ENCODE data around the gene NAV2. TPM values are rescaled to one million over a fixed set of nuclear protein-coding genes. Genes with fewer than 3 reads are reported as not detected.

NAV2 gene
- total RNA-seq, 1 experiment from 2014 or later, result 46.3 TPM

DNA sequence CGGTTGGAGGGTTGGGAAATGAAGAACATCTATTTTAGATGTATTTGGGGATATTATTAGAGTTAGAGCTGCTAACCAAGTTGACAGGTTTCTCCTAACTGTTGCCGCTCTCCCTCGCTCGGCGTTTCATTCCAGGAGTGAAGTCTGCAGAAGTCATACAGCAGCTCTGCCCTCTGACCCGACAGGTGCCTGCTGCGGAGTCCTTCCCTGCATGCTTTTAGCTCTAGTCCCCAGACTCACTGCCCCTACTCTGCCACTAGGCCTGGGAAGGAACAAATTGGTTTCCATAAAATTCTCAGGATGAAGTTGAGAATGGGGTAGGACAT, 322.7 kb downstream of the NAV2 start:
- H3K4me3 Mint-ChIP-seq, result no peak overlapping the region
- no peak overlapping the region for H2BK12ac ChIP-seq (ENCODE audit: insufficient read length, low read depth, low read length)
- no peak overlapping the region for H3K4me2 ChIP-seq (ENCODE audit: insufficient read depth, insufficient read length, low read length)
- H3K9me3 ChIP-seq (ENCODE audit: control insufficient read depth, low read depth, low read length), result no peaks in the 10 kb centered on the region
- TF ChIP-seq, protein P1, sequence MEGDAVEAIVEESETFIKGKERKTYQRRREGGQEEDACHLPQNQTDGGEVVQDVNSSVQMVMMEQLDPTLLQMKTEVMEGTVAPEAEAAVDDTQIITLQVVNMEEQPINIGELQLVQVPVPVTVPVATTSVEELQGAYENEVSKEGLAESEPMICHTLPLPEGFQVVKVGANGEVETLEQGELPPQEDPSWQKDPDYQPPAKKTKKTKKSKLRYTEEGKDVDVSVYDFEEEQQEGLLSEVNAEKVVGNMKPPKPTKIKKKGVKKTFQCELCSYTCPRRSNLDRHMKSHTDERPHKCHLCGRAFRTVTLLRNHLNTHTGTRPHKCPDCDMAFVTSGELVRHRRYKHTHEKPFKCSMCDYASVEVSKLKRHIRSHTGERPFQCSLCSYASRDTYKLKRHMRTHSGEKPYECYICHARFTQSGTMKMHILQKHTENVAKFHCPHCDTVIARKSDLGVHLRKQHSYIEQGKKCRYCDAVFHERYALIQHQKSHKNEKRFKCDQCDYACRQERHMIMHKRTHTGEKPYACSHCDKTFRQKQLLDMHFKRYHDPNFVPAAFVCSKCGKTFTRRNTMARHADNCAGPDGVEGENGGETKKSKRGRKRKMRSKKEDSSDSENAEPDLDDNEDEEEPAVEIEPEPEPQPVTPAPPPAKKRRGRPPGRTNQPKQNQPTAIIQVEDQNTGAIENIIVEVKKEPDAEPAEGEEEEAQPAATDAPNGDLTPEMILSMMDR (conservative IDR thresholded peaks at IDR 0.05), result no peak
- peaks cover 31 to 46% (median 45%) of the 10 kb centered on the region in 3 experiments; a peak in 6 of 7 replicates for H3K36me3 Mint-ChIP-seq (ENCODE audit: insufficient read depth in 1 of 3, low read depth in 3 of 3)
- H3K23me2 ChIP-seq (ENCODE audit: insufficient read length, low read depth, low read length, poor library complexity, severe bottlenecking), result no peaks in the 10 kb centered on the region
- H3K18ac ChIP-seq (ENCODE audit: insufficient read length, low read depth, low read length), result no peak overlapping the region
- no peak overlapping the region for H3T11ph ChIP-seq (ENCODE audit: low read length)
- H4K5ac ChIP-seq (ENCODE audit: insufficient read length, low read depth, low read length), result no peak overlapping the region
- H3K4ac ChIP-seq (ENCODE audit: low read depth, low read length), result no peak overlapping the region
- H3K56ac ChIP-seq (ENCODE audit: insufficient read length, low read depth, low read length), result no peak overlapping the region
- H3K9me3 Mint-ChIP-seq, result no peaks in the 10 kb centered on the region
- H2AK5ac ChIP-seq (ENCODE audit: insufficient read length, low read length), result no peak overlapping the region
- H4K8ac ChIP-seq (replicated peaks; ENCODE audit: insufficient read length, low read depth, low read length), result no peak overlapping the region
- no peak overlapping the region for H3K14ac ChIP-seq (ENCODE audit: insufficient read depth, low read length)
- H3K79me2 ChIP-seq (ENCODE audit: insufficient read depth, low read length), result peaks cover 4% of the 10 kb centered on the region; the same call in 1 of the 2 replicates
- no CpG with 5 or more reads among the region's 7 CpGs for WGBS (ENCODE audit: extremely low coverage, insufficient read length, low lambda C conversion rate)
- H3K27ac Mint-ChIP-seq, result peak overlapping the region in 2 of 3 experiments; percentile 32 to 62; a peak in 1 of 7 replicates
- no peak overlapping the region for H2BK5ac ChIP-seq (ENCODE audit: insufficient read length, low read length)
- H3K4me1 Mint-ChIP-seq, result peaks cover 59 to 73% of the 10 kb centered on the region in 2 experiments
- H2BK20ac ChIP-seq (ENCODE audit: low read depth, low read length, poor library complexity, severe bottlenecking), result no peak overlapping the region
- no peak overlapping the region for H3K27ac ChIP-seq (ENCODE audit: insufficient read length, low read depth, low read length)
- no peak for DNase-seq
- no peaks in the 10 kb centered on the region for H3K79me1 ChIP-seq (ENCODE audit: insufficient read depth, low read depth, low read length, poor library complexity, severe bottlenecking)
- H3K23ac ChIP-seq (ENCODE audit: insufficient read length, low read depth, low read length), result no peak overlapping the region
- H3K27me3 ChIP-seq (ENCODE audit: insufficient read depth, low read length), result no peaks in the 10 kb centered on the region; the same call in 1 of the 2 replicates
- no peak overlapping the region for H4K91ac ChIP-seq (ENCODE audit: insufficient read length, low read depth, low read length)
- H3K4me1 ChIP-seq (ENCODE audit: insufficient read depth, low read length), result peaks cover 34% of the 10 kb centered on the region
- H2AFZ ChIP-seq (ENCODE audit: low read length), result no peak overlapping the region
- no peak overlapping the region for H2BK15ac ChIP-seq (ENCODE audit: low read depth, low read length)
- H3K9ac ChIP-seq (ENCODE audit: extremely low read depth, insufficient read length, low read length), result no peak overlapping the region
- H3K27me3 Mint-ChIP-seq (ENCODE audit: low read depth), result peaks cover 11% of the 10 kb centered on the region
- H2BK120ac ChIP-seq (ENCODE audit: low read depth, low read length, poor library complexity, severe bottlenecking), result no peak overlapping the region
- no peaks in the 10 kb centered on the region for H4K20me1 ChIP-seq (ENCODE audit: control insufficient read depth, insufficient read depth, insufficient read length)
